ENCODE data around the gene CYP19A1.

The CYP19A1 gene

GRCh38 chr15:51382787-51383186 is 44.4 kb upstream of the CYP19A1 start:
- TF ChIP-seq TAF1 (IDR thresholded peaks at IDR 0.05; ENCODE audit: borderline replicate concordance, insufficient read depth, low read length) (no peak), POLR2AphosphoS5 (IDR thresholded peaks at IDR 0.05; ENCODE audit: low read depth, low read length) (no peak), FOXP2 (optimal IDR thresholded peaks at IDR 0.05; ENCODE audit: borderline replicate concordance, extremely low read depth, extremely low read length, insufficient read depth) (no peak), REST (IDR thresholded peaks at IDR 0.05; ENCODE audit: insufficient read depth in 1 of 2, low read depth in 2 of 2, low read length in 2 of 2) (no peak), SIN3A (IDR thresholded peaks at IDR 0.05; ENCODE audit: borderline replicate concordance, insufficient read depth, low read length) (no peak)

- no peak for TF ChIP-seq FOXP2 (optimal IDR thresholded peaks at IDR 0.05; ENCODE audit: borderline replicate concordance, extremely low read depth, extremely low read length, insufficient read depth)
- no peak for TF ChIP-seq SIN3A (IDR thresholded peaks at IDR 0.05; ENCODE audit: borderline replicate concordance, insufficient read depth, low read length)
- TF ChIP-seq REST (IDR thresholded peaks at IDR 0.05; ENCODE audit: insufficient read depth in 1 of 2, low read depth in 2 of 2, low read length in 2 of 2): no peak
- no peak for TF ChIP-seq POLR2AphosphoS5 (IDR thresholded peaks at IDR 0.05; ENCODE audit: low read depth, low read length)
- TF ChIP-seq TAF1 (IDR thresholded peaks at IDR 0.05; ENCODE audit: borderline replicate concordance, insufficient read depth, low read length): no peak
Observed at GRCh38 chr15:51380999-51381806, 42.8 kb upstream of the CYP19A1 start.

- TF ChIP-seq SIN3A (IDR thresholded peaks at IDR 0.05; ENCODE audit: borderline replicate concordance, insufficient read depth, low read length): no peak
- no peak for TF ChIP-seq POLR2AphosphoS5 (IDR thresholded peaks at IDR 0.05; ENCODE audit: low read depth, low read length)
- TF ChIP-seq FOXP2 (optimal IDR thresholded peaks at IDR 0.05; ENCODE audit: borderline replicate concordance, extremely low read depth, extremely low read length, insufficient read depth): no peak
Observed at GRCh38 chr15:51379390-51379789, 41.0 kb upstream of the CYP19A1 start.

- TF ChIP-seq REST (IDR thresholded peaks at IDR 0.05; ENCODE audit: insufficient read depth in 1 of 2, low read depth in 2 of 2, low read length in 2 of 2): no peak
Observed at GRCh38 chr15:51378406-51378805, 40.0 kb upstream of the CYP19A1 start.

GRCh38 chr15:51377038-51377786 is 38.8 kb upstream of the CYP19A1 start:
- TF ChIP-seq SIN3A (IDR thresholded peaks at IDR 0.05; ENCODE audit: borderline replicate concordance, insufficient read depth, low read length) (no peak), FOXP2 (optimal IDR thresholded peaks at IDR 0.05; ENCODE audit: borderline replicate concordance, extremely low read depth, extremely low read length, insufficient read depth) (no peak), REST (IDR thresholded peaks at IDR 0.05; ENCODE audit: insufficient read depth in 1 of 2, low read depth in 2 of 2, low read length in 2 of 2) (no peak), TAF1 (IDR thresholded peaks at IDR 0.05; ENCODE audit: borderline replicate concordance, insufficient read depth, low read length) (no peak), POLR2AphosphoS5 (IDR thresholded peaks at IDR 0.05; ENCODE audit: low read depth, low read length) (no peak)

Measured in PFSK-1 (cell line).